ENCODE results near the gene ADAMTS15.

GRCh38 chr11:130404727-130405126 is 43.7 kb upstream of the ADAMTS15 start:
- TF ChIP-seq, protein P1, sequence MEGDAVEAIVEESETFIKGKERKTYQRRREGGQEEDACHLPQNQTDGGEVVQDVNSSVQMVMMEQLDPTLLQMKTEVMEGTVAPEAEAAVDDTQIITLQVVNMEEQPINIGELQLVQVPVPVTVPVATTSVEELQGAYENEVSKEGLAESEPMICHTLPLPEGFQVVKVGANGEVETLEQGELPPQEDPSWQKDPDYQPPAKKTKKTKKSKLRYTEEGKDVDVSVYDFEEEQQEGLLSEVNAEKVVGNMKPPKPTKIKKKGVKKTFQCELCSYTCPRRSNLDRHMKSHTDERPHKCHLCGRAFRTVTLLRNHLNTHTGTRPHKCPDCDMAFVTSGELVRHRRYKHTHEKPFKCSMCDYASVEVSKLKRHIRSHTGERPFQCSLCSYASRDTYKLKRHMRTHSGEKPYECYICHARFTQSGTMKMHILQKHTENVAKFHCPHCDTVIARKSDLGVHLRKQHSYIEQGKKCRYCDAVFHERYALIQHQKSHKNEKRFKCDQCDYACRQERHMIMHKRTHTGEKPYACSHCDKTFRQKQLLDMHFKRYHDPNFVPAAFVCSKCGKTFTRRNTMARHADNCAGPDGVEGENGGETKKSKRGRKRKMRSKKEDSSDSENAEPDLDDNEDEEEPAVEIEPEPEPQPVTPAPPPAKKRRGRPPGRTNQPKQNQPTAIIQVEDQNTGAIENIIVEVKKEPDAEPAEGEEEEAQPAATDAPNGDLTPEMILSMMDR (IDR thresholded peaks at IDR 0.05; ENCODE audit: low read depth, low read length): no peak
- TF ChIP-seq, protein P2, sequence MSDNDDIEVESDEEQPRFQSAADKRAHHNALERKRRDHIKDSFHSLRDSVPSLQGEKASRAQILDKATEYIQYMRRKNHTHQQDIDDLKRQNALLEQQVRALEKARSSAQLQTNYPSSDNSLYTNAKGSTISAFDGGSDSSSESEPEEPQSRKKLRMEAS (IDR thresholded peaks at IDR 0.05; ENCODE audit: low read depth, low read length): no peak
- no peak for TF ChIP-seq POLR2A (IDR thresholded peaks at IDR 0.05; ENCODE audit: extremely low read depth, insufficient read length)

Data from NB4 (cell line).